HG02938 (cell line): ENCODE results near the gene DAB2IP.
"Not testable (repeated sequence)": the region's sequence is repeated elsewhere in the genome, so short reads cannot be mapped to it uniquely, and the experiment has no call there.

Experiments used
- ATAC-seq: cut with Tn5 transposase; IDR thresholded peaks from one replicate; pipeline ENCODE4 v1.9.1; 2021; ENCODE audit warnings: mild to moderate bottlenecking, moderate library complexity; ENCODE audit not compliant: unreplicated experiment

The DAB2IP gene

GRCh38 chr9:121643473-121643872 lies 8.0 kb upstream of the DAB2IP start:
- ATAC-seq: no peak

GRCh38 chr9:121644040-121644439 lies 7.4 kb upstream of the DAB2IP start:
- ATAC-seq: not testable (repeated sequence)

GRCh38 chr9:121645003-121645402 lies 6.4 kb upstream of the DAB2IP start:
- no peak for ATAC-seq

- ATAC-seq: no peak
Measured at GRCh38 chr9:121645853-121646807, 5.3 kb upstream of the DAB2IP start.

GRCh38 chr9:121646992-121647391 lies 4.4 kb upstream of the DAB2IP start:
- no peak for ATAC-seq

GRCh38 chr9:121648172-121648571 lies 3.3 kb upstream of the DAB2IP start:
- ATAC-seq: no peak

GRCh38 chr9:121648799-121649198 lies 2.6 kb upstream of the DAB2IP start:
- ATAC-seq: no peak

GRCh38 chr9:121649476-121650216 lies 1.8 kb upstream of the DAB2IP start:
- no peak for ATAC-seq

GRCh38 chr9:121650217-121651007 lies 1.0 kb upstream of the DAB2IP start:
- ATAC-seq: no peak

GRCh38 chr9:121651008-121651294 lies 483 bp upstream of the DAB2IP start:
- no peak for ATAC-seq

GRCh38 chr9:121652021-121652837 lies 795 bp downstream of the DAB2IP start:
- no peak for ATAC-seq

GRCh38 chr9:121652838-121653231 lies 1.4 kb downstream of the DAB2IP start:
- ATAC-seq: no peak

- ATAC-seq: no peak
Measured at GRCh38 chr9:121654499-121655140, 3.2 kb downstream of the DAB2IP start.

- ATAC-seq: no peak
Measured at GRCh38 chr9:121655231-121655755, 3.9 kb downstream of the DAB2IP start.

GRCh38 chr9:121656941-121657470 lies 5.6 kb downstream of the DAB2IP start:
- no peak for ATAC-seq

GRCh38 chr9:121658166-121658565 lies 6.7 kb downstream of the DAB2IP start:
- ATAC-seq: no peak

- ATAC-seq: no peak
Measured at GRCh38 chr9:121658591-121658990, 7.2 kb downstream of the DAB2IP start.

GRCh38 chr9:121660367-121660766 lies 8.9 kb downstream of the DAB2IP start:
- no peak for ATAC-seq

- ATAC-seq: no peak
Measured at GRCh38 chr9:121660876-121661275, 9.4 kb downstream of the DAB2IP start.

GRCh38 chr9:121661328-121661727 lies 9.9 kb downstream of the DAB2IP start:
- ATAC-seq: no peak
